ENCODE results near the gene SORD.
"Not testable (repeated sequence)": the region's sequence is repeated elsewhere in the genome, so short reads cannot be mapped to it uniquely, and the experiment has no call there.

The SORD gene

GRCh38 chr15:45022871-45023658 lies at the start of gene SORD:
Gene SORD (plus strand): TSS chr15:45023195. CDS start chr15:45023284, 89 bp downstream.
- no peak for TF ChIP-seq CTCF (IDR thresholded peaks at IDR 0.05; ENCODE audit: low read depth, low read length)
- H3K4me3 ChIP-seq (ENCODE audit: low read depth, low read length), result peak within 1 kb of the TSS; percentile 81

- H3K4me3 ChIP-seq (ENCODE audit: low read depth, low read length), result not testable (repeated sequence)
Observed at GRCh38 chr15:44976183-44976582, 46.8 kb upstream of the SORD start.

- not testable (repeated sequence) for H3K4me3 ChIP-seq (ENCODE audit: low read depth, low read length)
Observed at GRCh38 chr15:44977781-44978180, 45.2 kb upstream of the SORD start.

- H3K4me3 ChIP-seq (ENCODE audit: low read depth, low read length), result not testable (repeated sequence)
Observed at GRCh38 chr15:44979617-44980339, 43.2 kb upstream of the SORD start.

- H3K4me3 ChIP-seq (ENCODE audit: low read depth, low read length), result not testable (repeated sequence)
Observed at GRCh38 chr15:44984144-44984543, 38.9 kb upstream of the SORD start.

- not testable (repeated sequence) for H3K4me3 ChIP-seq (ENCODE audit: low read depth, low read length)
Observed at GRCh38 chr15:44986346-44987055, 36.5 kb upstream of the SORD start.

- H3K4me3 ChIP-seq (ENCODE audit: low read depth, low read length), result not testable (repeated sequence)
Observed at GRCh38 chr15:44987711-44988110, 35.3 kb upstream of the SORD start.

GRCh38 chr15:44988184-44988869 lies 34.7 kb upstream of the SORD start:
- not testable (repeated sequence) for H3K4me3 ChIP-seq (ENCODE audit: low read depth, low read length)

- H3K4me3 ChIP-seq (ENCODE audit: low read depth, low read length), result not testable (repeated sequence)
Observed at GRCh38 chr15:44988870-44989219, 34.1 kb upstream of the SORD start.

GRCh38 chr15:44997632-44998031 lies 25.4 kb upstream of the SORD start:
- H3K4me3 ChIP-seq (ENCODE audit: low read depth, low read length), result not testable (repeated sequence)

- no peak overlapping the region for H3K4me3 ChIP-seq (ENCODE audit: low read depth, low read length)
- TF ChIP-seq CTCF (IDR thresholded peaks at IDR 0.05; ENCODE audit: low read depth, low read length), result no peak
Observed at GRCh38 chr15:44999105-44999504, 23.9 kb upstream of the SORD start.

GRCh38 chr15:45001180-45001579 lies 21.8 kb upstream of the SORD start:
- not testable (repeated sequence) for H3K4me3 ChIP-seq (ENCODE audit: low read depth, low read length)

GRCh38 chr15:45003731-45004410 lies 19.1 kb upstream of the SORD start:
- H3K4me3 ChIP-seq (ENCODE audit: low read depth, low read length), result not testable (repeated sequence)

GRCh38 chr15:45004590-45005175 lies 18.3 kb upstream of the SORD start:
- H3K4me3 ChIP-seq (ENCODE audit: low read depth, low read length), result not testable (repeated sequence)
